ENCODE measurements around the gene RBM33. TPM values are rescaled to one million over a fixed set of nuclear protein-coding genes. Genes with fewer than 3 reads are reported as not detected.

The RBM33 gene
- total RNA-seq, 1 donor from 2014 or later, result 25.0 TPM

DNA sequence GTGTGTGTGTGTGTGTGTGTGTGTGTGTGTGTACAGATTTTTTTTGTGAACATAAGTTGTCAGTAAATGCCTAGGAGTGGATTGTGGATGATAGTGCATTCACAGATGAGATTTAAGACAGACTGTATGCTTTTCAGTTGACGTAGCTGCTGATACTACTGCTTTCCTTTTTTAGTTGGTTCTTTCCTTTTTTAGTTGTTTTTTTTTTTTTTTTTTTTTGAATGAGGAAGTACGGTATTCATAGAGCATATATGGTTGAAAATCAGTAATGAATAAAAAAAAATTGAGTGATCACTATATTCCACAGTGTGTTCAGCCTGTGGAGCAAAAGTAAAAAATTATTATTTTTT is 80.5 kb downstream of the RBM33 start:
- no peak overlapping the region for H3K4me3 ChIP-seq (ENCODE audit: low read depth, low read length)
- H3K27me3 ChIP-seq (ENCODE audit: control insufficient read depth, insufficient read depth, low read length), result no peaks in the 10 kb centered on the region
- DNase-seq (ENCODE audit: low read depth), result no peak
- no peaks in the 10 kb centered on the region for H3K36me3 ChIP-seq (ENCODE audit: control insufficient read depth, insufficient read depth, low read length)
- TF ChIP-seq, protein P1, sequence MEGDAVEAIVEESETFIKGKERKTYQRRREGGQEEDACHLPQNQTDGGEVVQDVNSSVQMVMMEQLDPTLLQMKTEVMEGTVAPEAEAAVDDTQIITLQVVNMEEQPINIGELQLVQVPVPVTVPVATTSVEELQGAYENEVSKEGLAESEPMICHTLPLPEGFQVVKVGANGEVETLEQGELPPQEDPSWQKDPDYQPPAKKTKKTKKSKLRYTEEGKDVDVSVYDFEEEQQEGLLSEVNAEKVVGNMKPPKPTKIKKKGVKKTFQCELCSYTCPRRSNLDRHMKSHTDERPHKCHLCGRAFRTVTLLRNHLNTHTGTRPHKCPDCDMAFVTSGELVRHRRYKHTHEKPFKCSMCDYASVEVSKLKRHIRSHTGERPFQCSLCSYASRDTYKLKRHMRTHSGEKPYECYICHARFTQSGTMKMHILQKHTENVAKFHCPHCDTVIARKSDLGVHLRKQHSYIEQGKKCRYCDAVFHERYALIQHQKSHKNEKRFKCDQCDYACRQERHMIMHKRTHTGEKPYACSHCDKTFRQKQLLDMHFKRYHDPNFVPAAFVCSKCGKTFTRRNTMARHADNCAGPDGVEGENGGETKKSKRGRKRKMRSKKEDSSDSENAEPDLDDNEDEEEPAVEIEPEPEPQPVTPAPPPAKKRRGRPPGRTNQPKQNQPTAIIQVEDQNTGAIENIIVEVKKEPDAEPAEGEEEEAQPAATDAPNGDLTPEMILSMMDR (IDR thresholded peaks at IDR 0.05; ENCODE audit: insufficient read depth, low read length, poor library complexity, severe bottlenecking), result no peak

GRCh38 chr7:155727616-155728015 is 83.2 kb downstream of the RBM33 start:
- TF ChIP-seq, protein P1 (IDR thresholded peaks at IDR 0.05; ENCODE audit: insufficient read depth, low read length, poor library complexity, severe bottlenecking), result no peak
- Histone ChIP-seq H3K4me3 (ENCODE audit: low read depth, low read length) (no peak overlapping the region), H3K36me3 (ENCODE audit: control insufficient read depth, insufficient read depth, low read length) (no peaks in the 10 kb centered on the region), H3K27me3 (ENCODE audit: control insufficient read depth, insufficient read depth, low read length) (no peaks in the 10 kb centered on the region)
- no peak for DNase-seq (ENCODE audit: low read depth)

DNA sequence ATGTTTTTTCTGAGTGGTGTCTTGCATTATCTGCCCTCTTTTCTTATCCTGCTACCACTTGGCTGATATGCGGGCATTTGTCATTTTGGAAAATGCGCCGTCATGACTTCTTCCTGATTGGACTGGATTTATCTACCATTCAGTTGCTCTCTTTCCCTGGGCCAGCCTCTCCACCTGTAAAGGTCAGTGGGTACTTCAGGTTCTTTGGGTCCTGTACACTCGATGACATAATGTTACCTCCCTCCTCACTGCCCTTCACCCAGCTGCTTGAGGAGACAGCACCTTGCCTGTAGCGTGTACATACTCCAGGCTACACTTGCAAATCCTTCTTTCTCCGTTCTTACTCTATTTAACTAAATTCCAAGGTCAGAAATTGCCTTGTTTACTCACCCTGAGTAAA is 83.7 kb downstream of the RBM33 start:
- DNase-seq (ENCODE audit: low read depth), result no peak
- TF ChIP-seq, protein P1 (IDR thresholded peaks at IDR 0.05; ENCODE audit: insufficient read depth, low read length, poor library complexity, severe bottlenecking), result no peak
- no peak overlapping the region for H3K4me3 ChIP-seq (ENCODE audit: low read depth, low read length)
- H3K27me3 ChIP-seq (ENCODE audit: control insufficient read depth, insufficient read depth, low read length), result no peaks in the 10 kb centered on the region
- no peaks in the 10 kb centered on the region for H3K36me3 ChIP-seq (ENCODE audit: control insufficient read depth, insufficient read depth, low read length)

DNA sequence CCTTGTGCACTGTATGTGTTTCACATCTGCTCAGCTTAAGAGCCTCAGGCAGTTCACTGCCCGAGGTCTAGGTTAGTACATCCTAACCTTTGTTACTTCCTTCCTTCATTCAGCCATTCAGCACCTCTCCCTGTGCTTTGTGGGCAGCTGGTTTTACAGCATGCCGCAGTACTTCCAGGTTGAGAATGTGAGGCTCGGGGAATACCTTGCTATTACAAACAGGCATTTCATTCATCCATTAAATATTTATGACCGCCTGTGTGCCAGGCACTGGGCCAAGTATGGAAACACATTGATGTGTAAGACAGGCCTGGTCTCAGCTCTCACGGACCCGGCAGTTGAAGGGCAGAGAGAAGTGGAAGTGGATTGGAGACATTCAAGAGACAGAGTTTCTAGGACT is 85.4 kb downstream of the RBM33 start:
- Histone ChIP-seq H3K27me3 (ENCODE audit: control insufficient read depth, insufficient read depth, low read length) (no peaks in the 10 kb centered on the region), H3K4me3 (ENCODE audit: low read depth, low read length) (no peak overlapping the region), H3K36me3 (ENCODE audit: control insufficient read depth, insufficient read depth, low read length) (no peaks in the 10 kb centered on the region)
- TF ChIP-seq, protein P1 (IDR thresholded peaks at IDR 0.05; ENCODE audit: insufficient read depth, low read length, poor library complexity, severe bottlenecking), result no peak
- peak; percentile 26 for DNase-seq (ENCODE audit: low read depth)

DNA sequence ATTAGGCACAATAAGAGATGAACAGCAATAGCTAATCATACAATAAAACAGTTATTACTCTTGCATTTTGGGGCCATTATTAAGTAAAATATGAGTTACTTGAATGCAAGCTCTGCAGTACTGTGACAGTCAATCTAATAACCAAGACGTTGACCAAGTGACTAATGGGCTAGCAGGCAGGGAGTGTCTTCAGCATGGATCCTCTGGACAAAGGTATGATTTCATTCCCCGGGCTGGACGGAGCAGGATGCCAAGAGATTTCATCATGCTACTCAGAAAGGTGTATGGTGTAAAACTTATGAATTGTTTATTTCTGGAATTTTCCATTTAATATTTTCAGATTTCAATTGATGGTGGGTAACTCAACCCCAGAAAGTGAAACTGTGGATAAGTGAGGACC is 86.9 kb downstream of the RBM33 start:
- no peak for DNase-seq (ENCODE audit: low read depth)
- Histone ChIP-seq H3K4me3 (ENCODE audit: low read depth, low read length) (no peak overlapping the region), H3K27me3 (ENCODE audit: control insufficient read depth, insufficient read depth, low read length) (no peaks in the 10 kb centered on the region), H3K36me3 (ENCODE audit: control insufficient read depth, insufficient read depth, low read length) (no peaks in the 10 kb centered on the region)
- TF ChIP-seq, protein P1 (IDR thresholded peaks at IDR 0.05; ENCODE audit: insufficient read depth, low read length, poor library complexity, severe bottlenecking), result no peak

DNA sequence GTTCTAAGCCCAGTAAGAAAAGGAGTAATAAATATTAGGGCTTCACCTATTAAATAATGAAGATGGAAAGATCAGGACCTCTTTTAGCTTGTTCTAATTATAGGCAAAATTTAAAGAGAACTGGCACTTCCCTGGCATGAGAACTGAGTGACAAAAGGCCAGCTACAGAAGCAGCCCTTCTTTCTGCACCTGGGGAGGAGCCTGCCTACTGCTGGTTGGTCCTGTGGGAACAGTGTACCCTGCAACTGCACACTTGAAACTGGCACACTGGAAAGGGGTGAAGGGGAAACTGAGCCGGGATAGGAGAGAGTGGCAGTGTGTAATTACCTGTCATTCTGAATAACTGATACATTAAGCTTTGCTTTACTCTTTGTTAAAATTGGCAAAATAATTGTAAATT is 87.4 kb downstream of the RBM33 start:
- Histone ChIP-seq H3K36me3 (ENCODE audit: control insufficient read depth, insufficient read depth, low read length) (no peaks in the 10 kb centered on the region), H3K4me3 (ENCODE audit: low read depth, low read length) (no peak overlapping the region), H3K27me3 (ENCODE audit: control insufficient read depth, insufficient read depth, low read length) (no peaks in the 10 kb centered on the region)
- TF ChIP-seq, protein P1 (IDR thresholded peaks at IDR 0.05; ENCODE audit: insufficient read depth, low read length, poor library complexity, severe bottlenecking), result no peak
- DNase-seq (ENCODE audit: low read depth), result no peak

Measured in kidney epithelial cell (primary cell).